Neutrophil (primary cell): ENCODE measurements around the gene SORCS2.

ENCODE experiments used
- H3K27ac ChIP-seq: fragments of 200-600 bp; sonication (generic); 2 replicates; pipeline ENCODE4 v1.5.1; 2016; ENCODE audit warnings: mild to moderate bottlenecking, moderate library complexity
- H3K27me3 ChIP-seq: fragments of 200-600 bp; sonication (generic); 2 replicates; pipeline ENCODE4 v1.6.0; 2016; ENCODE audit warnings: mild to moderate bottlenecking
- H3K36me3 ChIP-seq: fragments of 200-600 bp; sonication (generic); 2 replicates; pipeline ENCODE4 v1.5.1; 2017
- H3K4me1 ChIP-seq, 2 experiments: fragments of 200-600 bp in 1 of 2; sonication (generic) in 1 of 2; 1 replicate in 1 of 2; 2 replicates in 1 of 2; pipeline versions ENCODE4 v1.5.1 to v1.6.1; 2013 to 2016; ENCODE audit warnings: low read depth in 1 of 2, low read length in 1 of 2, mild to moderate bottlenecking in 1 of 2, moderate library complexity in 1 of 2; ENCODE audit not compliant: control insufficient read depth in 1 of 2, insufficient read depth in 1 of 2
- H3K4me3 ChIP-seq, 2 experiments: fragments of 200-600 bp in 1 of 2; sonication (generic) in 1 of 2; 1 replicate in 1 of 2; 2 replicates in 1 of 2; pipeline ENCODE4 v1.5.1; 2013 to 2016; ENCODE audit warnings: low read depth in 1 of 2, low read length in 1 of 2, mild to moderate bottlenecking in 1 of 2, moderate library complexity in 1 of 2
- H3K9me3 ChIP-seq: fragments of 200-600 bp; sonication (generic); 2 replicates; pipeline ENCODE4 v1.5.1; 2016
- CTCF ChIP-seq: fragments of 200-600 bp; sonication (generic); IDR thresholded peaks from 2 replicates; pipeline ENCODE4 v1.5.1; 2016; ENCODE audit warnings: antibody characterized with exemption

Gene SORCS2

DNA sequence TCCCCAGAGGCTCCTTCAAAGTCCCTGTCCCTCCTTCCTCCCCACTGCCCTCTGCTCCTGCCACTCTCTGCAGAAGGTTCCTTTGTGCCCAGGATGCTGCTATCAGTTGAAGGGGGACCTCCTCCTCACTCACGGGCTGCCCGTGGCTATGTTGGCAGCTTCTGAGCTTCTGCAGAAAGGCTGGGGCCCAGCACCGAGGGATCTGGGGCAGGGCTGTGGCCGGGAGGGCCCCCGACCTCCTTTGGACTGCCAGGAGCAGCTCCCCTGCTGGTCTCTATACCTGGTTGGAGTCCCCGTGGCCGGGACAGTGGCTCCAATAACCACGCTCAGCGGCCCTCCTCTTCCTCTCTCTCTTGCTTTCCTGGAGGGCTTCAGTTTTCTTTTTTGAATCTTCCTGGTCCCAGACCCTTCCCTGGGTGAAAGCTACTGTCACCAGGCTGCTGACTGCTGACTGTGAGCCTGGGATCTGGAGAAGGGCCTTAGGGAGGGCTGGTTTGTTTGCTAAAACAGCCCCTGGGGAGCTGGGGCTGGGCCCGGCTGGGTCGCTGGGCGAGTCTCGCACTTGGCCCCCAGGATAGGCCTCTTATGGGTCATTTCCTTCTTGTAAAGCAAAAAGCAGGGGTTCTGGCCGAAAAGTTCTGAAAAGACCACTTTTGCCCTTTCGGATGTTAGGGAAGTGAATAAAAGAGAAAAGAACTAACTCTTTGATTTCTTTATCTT lies 46.9 kb downstream of the SORCS2 start:
- H3K27ac ChIP-seq, result no peak overlapping the region
- H3K27me3 ChIP-seq, result no peaks in the 10 kb centered on the region
- H3K36me3 ChIP-seq, result no peaks in the 10 kb centered on the region
- no peak overlapping the region for H3K4me3 ChIP-seq
- no peak for TF ChIP-seq CTCF
- H3K9me3 ChIP-seq, result no peaks in the 10 kb centered on the region
- H3K4me1 ChIP-seq, result no peaks in the 10 kb centered on the region

- no peak for TF ChIP-seq CTCF
These were observed 47.5 kb downstream of the SORCS2 start for GRCh38 chr4:7239844-7240243.

DNA sequence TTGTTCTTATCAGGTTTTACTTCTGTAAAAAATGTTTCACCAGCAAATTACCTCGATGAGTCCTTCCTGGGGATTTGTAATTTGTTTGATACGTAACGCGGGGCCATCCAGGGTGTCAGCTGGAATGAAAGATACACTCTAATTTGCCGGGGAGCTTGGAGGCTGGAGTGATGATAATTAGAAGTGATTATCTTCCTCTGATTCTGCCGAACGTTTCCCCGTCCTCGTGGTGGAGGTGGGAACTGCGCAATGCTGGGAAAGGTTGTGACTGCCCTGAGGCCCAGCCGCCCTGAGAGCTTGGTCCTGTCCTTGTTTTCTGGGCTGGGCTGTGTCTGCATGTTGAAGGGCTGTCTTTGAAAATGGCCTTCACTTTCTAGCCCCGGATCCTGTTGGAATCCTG lies 48.0 kb downstream of the SORCS2 start:
- no peaks in the 10 kb centered on the region for H3K27me3 ChIP-seq
- no peaks in the 10 kb centered on the region for H3K4me1 ChIP-seq
- no peak overlapping the region for H3K4me3 ChIP-seq
- no peaks in the 10 kb centered on the region for H3K36me3 ChIP-seq
- H3K9me3 ChIP-seq, result no peaks in the 10 kb centered on the region
- H3K27ac ChIP-seq, result no peak overlapping the region
- no peak for TF ChIP-seq CTCF

More at GRCh38 chr4:7239844-7240243, 47.5 kb downstream of the SORCS2 start:
- Histone ChIP-seq H3K27me3 (no peaks in the 10 kb centered on the region), H3K4me1 (no peaks in the 10 kb centered on the region), H3K27ac (no peak overlapping the region), H3K9me3 (no peaks in the 10 kb centered on the region), H3K4me3 (no peak overlapping the region), H3K36me3 (no peaks in the 10 kb centered on the region)

DNA sequence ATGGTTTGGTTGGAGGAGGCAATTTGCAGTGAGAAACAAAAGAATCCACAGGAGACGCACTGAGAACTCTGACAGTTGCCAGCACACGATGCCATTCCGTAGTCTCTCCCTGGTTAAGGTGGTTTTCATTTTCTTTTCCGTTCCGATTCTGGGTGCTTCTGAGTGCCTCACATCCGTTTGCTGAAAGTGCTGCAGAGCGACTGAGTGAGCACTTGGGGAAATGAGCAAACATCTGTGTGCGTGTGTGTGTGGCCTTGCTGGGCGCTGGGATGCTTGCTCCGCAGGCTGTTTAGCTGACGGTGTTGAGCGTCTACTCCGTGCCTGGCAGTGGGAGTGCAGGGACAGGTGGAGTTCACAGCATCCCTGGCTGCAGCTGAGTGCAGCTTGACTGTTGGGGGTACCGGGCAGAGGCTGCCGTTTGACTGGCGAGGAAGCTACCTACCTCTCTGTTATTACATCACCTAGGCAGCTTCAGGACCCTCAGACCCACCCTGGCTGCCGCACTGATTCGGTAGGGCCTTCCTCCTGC lies 49.3 kb downstream of the SORCS2 start:
- no peaks in the 10 kb centered on the region for H3K27me3 ChIP-seq
- H3K9me3 ChIP-seq, result no peaks in the 10 kb centered on the region
- H3K4me1 ChIP-seq, result no peaks in the 10 kb centered on the region
- H3K27ac ChIP-seq, result no peak overlapping the region
- H3K36me3 ChIP-seq, result no peaks in the 10 kb centered on the region
- H3K4me3 ChIP-seq, result no peak overlapping the region
- TF ChIP-seq CTCF, result no peak

DNA sequence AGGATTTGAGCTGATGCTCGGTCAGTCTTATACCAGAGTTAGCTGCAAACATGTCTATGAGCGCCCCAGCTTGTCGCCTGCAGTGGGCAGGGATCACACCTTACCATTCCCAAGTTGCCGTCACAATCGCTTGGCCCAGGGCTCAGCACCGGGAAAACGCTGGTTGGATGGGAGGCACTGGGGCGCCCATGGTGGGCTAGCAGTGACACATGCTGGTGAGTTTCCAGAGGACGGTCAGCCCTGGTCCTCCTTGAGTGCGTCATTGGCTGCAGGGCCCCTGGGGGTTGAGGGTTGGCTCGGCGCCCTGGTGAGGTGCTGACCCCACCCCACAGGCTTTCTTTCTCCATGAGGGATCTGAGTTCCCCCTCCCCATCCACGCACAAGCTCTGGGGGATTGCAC lies 50.4 kb downstream of the SORCS2 start:
- H3K27me3 ChIP-seq, result no peaks in the 10 kb centered on the region
- H3K27ac ChIP-seq, result no peak overlapping the region
- TF ChIP-seq CTCF, result no peak
- H3K4me1 ChIP-seq, result no peaks in the 10 kb centered on the region
- H3K4me3 ChIP-seq, result no peak overlapping the region
- H3K9me3 ChIP-seq, result no peaks in the 10 kb centered on the region
- no peaks in the 10 kb centered on the region for H3K36me3 ChIP-seq
